ENCODE results near the gene MRPS24. TPM values are rescaled to one million over a fixed set of nuclear protein-coding genes. Genes with fewer than 3 reads are reported as not detected.
A peak's percentile ranks its signal among the peaks of the same experiment; 100 is the strongest.
"Not testable (repeated sequence)": the region's sequence is repeated elsewhere in the genome, so short reads cannot be mapped to it uniquely, and the experiment has no call there.

The MRPS24 gene
- total RNA-seq, 1 experiment from 2014 or later = 224 TPM

DNA sequence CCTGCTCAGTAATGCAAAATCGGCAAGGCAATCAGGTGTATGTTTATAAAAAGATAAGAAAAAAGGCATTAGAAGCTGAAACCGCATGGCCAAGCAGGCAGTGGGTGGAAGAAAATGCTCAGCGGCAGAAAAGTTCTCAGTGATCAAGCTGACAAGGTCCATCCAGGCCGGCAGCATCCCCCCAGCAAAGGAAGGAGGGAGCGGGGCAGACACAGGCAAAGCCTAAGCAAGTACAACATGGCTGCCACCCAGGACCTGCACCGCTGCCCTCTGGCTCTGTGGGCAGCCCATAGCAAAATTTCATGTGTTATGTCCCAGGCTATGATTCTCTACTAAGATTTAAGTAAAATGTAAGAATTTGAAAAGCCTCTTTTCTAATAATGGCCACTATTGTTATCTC, 45.4 kb downstream of the MRPS24 start:
- TF ChIP-seq TCF7L2 (IDR thresholded peaks at IDR 0.05; ENCODE audit: low read depth, low read length) = no peak
- TF ChIP-seq, protein P1, sequence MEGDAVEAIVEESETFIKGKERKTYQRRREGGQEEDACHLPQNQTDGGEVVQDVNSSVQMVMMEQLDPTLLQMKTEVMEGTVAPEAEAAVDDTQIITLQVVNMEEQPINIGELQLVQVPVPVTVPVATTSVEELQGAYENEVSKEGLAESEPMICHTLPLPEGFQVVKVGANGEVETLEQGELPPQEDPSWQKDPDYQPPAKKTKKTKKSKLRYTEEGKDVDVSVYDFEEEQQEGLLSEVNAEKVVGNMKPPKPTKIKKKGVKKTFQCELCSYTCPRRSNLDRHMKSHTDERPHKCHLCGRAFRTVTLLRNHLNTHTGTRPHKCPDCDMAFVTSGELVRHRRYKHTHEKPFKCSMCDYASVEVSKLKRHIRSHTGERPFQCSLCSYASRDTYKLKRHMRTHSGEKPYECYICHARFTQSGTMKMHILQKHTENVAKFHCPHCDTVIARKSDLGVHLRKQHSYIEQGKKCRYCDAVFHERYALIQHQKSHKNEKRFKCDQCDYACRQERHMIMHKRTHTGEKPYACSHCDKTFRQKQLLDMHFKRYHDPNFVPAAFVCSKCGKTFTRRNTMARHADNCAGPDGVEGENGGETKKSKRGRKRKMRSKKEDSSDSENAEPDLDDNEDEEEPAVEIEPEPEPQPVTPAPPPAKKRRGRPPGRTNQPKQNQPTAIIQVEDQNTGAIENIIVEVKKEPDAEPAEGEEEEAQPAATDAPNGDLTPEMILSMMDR (IDR thresholded peaks at IDR 0.05) = no peak
- TF ChIP-seq, protein P2, sequence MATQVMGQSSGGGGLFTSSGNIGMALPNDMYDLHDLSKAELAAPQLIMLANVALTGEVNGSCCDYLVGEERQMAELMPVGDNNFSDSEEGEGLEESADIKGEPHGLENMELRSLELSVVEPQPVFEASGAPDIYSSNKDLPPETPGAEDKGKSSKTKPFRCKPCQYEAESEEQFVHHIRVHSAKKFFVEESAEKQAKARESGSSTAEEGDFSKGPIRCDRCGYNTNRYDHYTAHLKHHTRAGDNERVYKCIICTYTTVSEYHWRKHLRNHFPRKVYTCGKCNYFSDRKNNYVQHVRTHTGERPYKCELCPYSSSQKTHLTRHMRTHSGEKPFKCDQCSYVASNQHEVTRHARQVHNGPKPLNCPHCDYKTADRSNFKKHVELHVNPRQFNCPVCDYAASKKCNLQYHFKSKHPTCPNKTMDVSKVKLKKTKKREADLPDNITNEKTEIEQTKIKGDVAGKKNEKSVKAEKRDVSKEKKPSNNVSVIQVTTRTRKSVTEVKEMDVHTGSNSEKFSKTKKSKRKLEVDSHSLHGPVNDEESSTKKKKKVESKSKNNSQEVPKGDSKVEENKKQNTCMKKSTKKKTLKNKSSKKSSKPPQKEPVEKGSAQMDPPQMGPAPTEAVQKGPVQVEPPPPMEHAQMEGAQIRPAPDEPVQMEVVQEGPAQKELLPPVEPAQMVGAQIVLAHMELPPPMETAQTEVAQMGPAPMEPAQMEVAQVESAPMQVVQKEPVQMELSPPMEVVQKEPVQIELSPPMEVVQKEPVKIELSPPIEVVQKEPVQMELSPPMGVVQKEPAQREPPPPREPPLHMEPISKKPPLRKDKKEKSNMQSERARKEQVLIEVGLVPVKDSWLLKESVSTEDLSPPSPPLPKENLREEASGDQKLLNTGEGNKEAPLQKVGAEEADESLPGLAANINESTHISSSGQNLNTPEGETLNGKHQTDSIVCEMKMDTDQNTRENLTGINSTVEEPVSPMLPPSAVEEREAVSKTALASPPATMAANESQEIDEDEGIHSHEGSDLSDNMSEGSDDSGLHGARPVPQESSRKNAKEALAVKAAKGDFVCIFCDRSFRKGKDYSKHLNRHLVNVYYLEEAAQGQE (IDR thresholded peaks at IDR 0.05; ENCODE audit: insufficient read depth in 1 of 2, low read depth in 2 of 2, low read length in 1 of 2) = no peak
- no peak for TF ChIP-seq SIN3A (IDR thresholded peaks at IDR 0.05; ENCODE audit: borderline replicate concordance, insufficient read depth, low read depth, low read length)
- TF ChIP-seq POLR2AphosphoS5 (IDR thresholded peaks at IDR 0.05; ENCODE audit: low read depth, low read length) = no peak
- Histone ChIP-seq H3K4me3 (ENCODE audit: low read depth in 2 of 2, low read length in 2 of 2) (no peak overlapping the region), H3K27ac (ENCODE audit: low read length) (no peak overlapping the region), H3K27me3 (ENCODE audit: control insufficient read depth, insufficient read depth, low read length) (no peaks in the 10 kb centered on the region; the same call in 1 of the 2 replicates), H3K4me1 (ENCODE audit: control insufficient read depth, insufficient read depth, low read length) (peaks cover 6% of the 10 kb centered on the region; the same call in 1 of the 2 replicates), H3K9me3 (ENCODE audit: control insufficient read depth, insufficient read depth, low read depth, low read length) (no peaks in the 10 kb centered on the region), H3K36me3 (ENCODE audit: control insufficient read depth, insufficient read depth, low read length) (no peaks in the 10 kb centered on the region)
- in situ Hi-C loops (cut with HindIII; ENCODE audit: low pct_unique_long_range_greater_than_20kb, low sequenced_read_pairs) (no loop called here), intact Hi-C loops (cut with micrococcal nuclease; ENCODE audit: unreplicated experiment) (no loop called here)
- ATAC-seq = peak; percentile 59; the same call in 1 of the 2 replicates
- no TSS peak for BruUV-seq (replicated peaks)
- no peak for DNase-seq (ENCODE audit: low read depth, low spot score)
- POLR2A ChIA-PET = no interaction called here
- CTCF ChIA-PET = no interaction called here

DNA sequence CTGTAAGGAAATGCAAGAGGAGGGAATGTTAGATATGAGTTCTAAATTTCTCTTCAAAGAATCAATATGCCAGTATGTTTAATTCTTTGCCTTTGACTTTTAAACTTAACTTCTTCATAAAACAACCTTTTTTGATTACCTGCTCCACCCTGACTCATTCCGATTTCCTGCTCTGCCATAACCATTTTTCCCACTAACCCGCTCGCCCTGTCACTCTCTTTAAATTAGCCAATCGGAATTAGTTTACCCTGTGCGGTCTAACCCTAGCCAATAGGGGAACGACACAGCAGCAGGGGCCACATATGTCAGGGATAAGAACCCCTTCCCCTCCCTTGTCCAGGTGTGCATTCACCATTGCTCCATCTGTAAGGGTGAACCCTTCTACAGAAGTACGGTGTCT, 45.9 kb downstream of the MRPS24 start:
- H3K4me3 ChIP-seq (ENCODE audit: low read depth in 2 of 2, low read length in 2 of 2); intact Hi-C loops (cut with micrococcal nuclease; ENCODE audit: unreplicated experiment); H3K9me3 ChIP-seq (ENCODE audit: control insufficient read depth, insufficient read depth, low read depth, low read length); H3K36me3 ChIP-seq (ENCODE audit: control insufficient read depth, insufficient read depth, low read length); in situ Hi-C loops (cut with HindIII; ENCODE audit: low pct_unique_long_range_greater_than_20kb, low sequenced_read_pairs); BruUV-seq (replicated peaks); POLR2A ChIA-PET; H3K27me3 ChIP-seq (ENCODE audit: control insufficient read depth, insufficient read depth, low read length); CTCF ChIA-PET; H3K4me1 ChIP-seq (ENCODE audit: control insufficient read depth, insufficient read depth, low read length); ATAC-seq; DNase-seq (ENCODE audit: low read depth, low spot score); H3K27ac ChIP-seq (ENCODE audit: low read length): not testable (repeated sequence)

Other genes with a start within 250 kb of the MRPS24 start
- gene COA1, start 140.0 kb downstream of the MRPS24 start, total RNA-seq (2021; ENCODE audit: unreplicated experiment) = 65.5 TPM
- 85.5 TPM for gene BLVRA, start 110.8 kb downstream of the MRPS24 start, total RNA-seq (2021; ENCODE audit: unreplicated experiment)
- gene URGCP, start 37.1 kb upstream of the MRPS24 start, total RNA-seq (2021; ENCODE audit: unreplicated experiment) = 34.3 TPM
- 35.9 TPM for gene UBE2D4, start 56.9 kb upstream of the MRPS24 start, total RNA-seq (2021; ENCODE audit: unreplicated experiment)
- not detected for gene SPDYE1, start 128.4 kb upstream of the MRPS24 start, total RNA-seq (2021; ENCODE audit: unreplicated experiment)
- gene DBNL, start 175.2 kb upstream of the MRPS24 start, total RNA-seq (2021; ENCODE audit: unreplicated experiment) = 111 TPM
- 1.3 TPM for gene PGAM2, start 196.1 kb upstream of the MRPS24 start, total RNA-seq (2021; ENCODE audit: unreplicated experiment)
- gene POLM, start 213.0 kb upstream of the MRPS24 start, total RNA-seq (2021; ENCODE audit: unreplicated experiment) = 36.9 TPM
- gene AEBP1, start 234.8 kb upstream of the MRPS24 start, total RNA-seq (2021; ENCODE audit: unreplicated experiment) = 0.62 TPM